ENCODE measurements around the gene LYVE1.
"Not testable (repeated sequence)": the region's sequence is repeated elsewhere in the genome, so short reads cannot be mapped to it uniquely, and the experiment has no call there.

LYVE1 gene

GRCh38 chr11:10568486-10568941 lies at the start of gene LYVE1:
Gene LYVE1, minus strand, starts transcription at chr11:10568665. Its CDS starts 133 bp downstream, at chr11:10568532.
- no peak for DNase-seq (ENCODE audit: low read depth)

DNA sequence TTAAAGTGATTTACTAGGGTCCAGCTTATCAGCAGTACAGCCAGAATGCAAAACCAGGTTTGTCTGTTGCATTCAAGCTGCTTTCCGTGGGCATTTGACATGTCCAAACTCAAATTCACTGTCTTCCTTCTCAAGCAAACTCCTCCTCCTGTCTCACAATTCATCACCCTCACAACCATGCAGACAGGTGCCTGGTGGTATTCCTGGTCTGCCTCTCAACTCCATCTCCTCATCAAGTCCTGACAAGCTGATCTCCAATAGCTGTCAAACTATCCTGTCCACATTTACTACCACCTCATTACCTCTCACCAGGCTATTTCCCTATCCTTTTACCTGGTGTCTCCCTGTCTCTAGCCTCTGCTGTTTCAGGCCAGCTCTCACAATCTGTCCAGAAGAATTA lies 49.1 kb upstream of the LYVE1 start:
- no peak for DNase-seq (ENCODE audit: low read depth)

- no peak for DNase-seq (ENCODE audit: low read depth)
Measured at GRCh38 chr11:10611979-10612862, 43.8 kb upstream of the LYVE1 start.

DNA sequence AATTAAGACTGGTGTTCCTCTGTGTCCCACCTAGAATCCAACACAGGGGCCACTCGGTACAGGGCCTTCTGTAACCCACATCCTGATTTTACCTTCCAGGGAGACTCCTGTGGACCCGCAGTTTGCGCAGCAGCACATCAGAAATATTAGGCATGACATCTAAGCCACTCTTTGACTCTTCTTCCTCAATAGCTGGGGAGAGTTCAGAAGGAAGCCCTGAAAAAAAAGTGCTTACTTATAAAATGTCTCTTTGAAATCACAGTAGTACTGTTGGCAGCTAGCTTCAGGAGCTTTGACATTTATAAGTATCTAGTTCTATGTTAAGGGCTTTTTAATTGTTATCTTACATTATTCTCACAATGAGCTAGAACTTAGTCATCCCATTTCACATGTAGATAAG lies 41.2 kb upstream of the LYVE1 start:
- no peak for DNase-seq (ENCODE audit: low read depth)

- DNase-seq (ENCODE audit: low read depth) = no peak
Measured at GRCh38 chr11:10608584-10608983, 40.1 kb upstream of the LYVE1 start.

GRCh38 chr11:10607462-10608132 lies 39.1 kb upstream of the LYVE1 start:
- DNase-seq (ENCODE audit: low read depth) = no peak

DNA sequence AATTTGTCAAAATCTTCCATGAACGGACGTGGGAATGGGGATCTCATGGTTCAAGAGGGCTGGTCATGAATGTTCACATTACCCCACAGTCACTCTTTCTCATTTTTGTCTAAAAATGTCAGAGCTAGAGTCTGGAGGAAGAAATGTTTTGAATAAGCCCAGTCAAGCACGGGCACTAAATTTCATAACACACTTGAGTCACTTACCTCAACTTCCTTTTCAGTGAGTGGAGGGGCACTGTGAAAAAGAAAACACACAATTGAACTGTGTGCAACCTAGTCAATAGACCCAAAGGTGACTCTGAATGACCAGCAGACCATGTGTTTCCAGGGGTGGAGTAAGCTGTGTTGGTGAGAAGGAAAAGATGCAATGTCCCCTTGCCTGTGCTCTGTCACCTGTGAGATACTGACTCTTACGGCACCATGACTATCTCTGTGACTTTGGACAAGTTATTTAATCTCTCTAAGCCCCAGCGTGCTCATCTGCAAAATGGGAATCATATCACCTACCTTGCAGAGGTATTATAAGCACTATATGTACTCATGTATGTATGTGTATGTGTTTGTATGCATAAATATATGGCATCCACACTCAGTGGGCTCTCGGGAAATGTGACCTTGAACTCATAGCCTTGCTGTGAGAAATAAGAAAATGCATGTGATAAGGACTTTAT lies 38.2 kb upstream of the LYVE1 start:
- DNase-seq (ENCODE audit: low read depth) = no peak

DNA sequence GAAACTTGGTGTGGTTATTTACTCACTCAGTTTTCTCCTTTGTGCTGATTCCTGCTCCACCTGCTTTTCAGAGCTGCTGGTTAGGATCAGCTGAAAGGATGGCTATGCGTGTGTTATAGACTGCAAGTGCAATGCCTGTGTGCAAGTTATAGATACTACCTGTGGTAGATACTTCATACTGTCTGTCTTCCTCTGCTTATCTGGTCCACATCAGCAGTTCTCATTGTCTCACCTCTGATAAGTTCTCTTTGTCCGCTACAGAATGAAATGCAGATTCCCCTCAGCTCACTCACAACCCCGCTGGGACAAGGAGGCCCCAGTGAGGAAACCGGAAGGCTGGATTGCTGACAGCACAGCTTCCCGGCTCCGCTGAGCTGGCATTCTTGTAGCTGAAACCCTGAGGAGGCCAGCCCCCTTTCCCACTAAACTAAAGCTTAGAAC lies 37.5 kb upstream of the LYVE1 start:
- DNase-seq (ENCODE audit: low read depth) = no peak

DNA sequence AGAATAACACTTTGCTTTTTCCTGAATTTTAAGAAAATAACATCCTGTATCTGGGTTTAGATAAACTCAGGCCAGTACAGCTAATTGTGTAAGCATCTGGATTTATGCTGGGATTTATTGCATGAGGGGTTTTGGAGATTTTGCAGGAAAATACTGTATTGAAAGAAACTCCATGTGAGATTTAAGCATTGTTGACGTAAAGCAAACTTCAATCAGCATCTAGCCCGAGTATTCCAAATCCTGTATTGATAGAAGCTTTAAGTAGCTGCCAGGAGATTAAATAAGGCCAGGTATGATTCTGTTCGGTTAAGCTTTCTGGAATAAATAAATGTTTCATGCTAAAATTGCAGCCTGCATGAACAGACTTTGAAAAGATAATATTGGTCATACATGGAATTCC lies 36.3 kb upstream of the LYVE1 start:
- DNase-seq (ENCODE audit: low read depth) = no peak

DNA sequence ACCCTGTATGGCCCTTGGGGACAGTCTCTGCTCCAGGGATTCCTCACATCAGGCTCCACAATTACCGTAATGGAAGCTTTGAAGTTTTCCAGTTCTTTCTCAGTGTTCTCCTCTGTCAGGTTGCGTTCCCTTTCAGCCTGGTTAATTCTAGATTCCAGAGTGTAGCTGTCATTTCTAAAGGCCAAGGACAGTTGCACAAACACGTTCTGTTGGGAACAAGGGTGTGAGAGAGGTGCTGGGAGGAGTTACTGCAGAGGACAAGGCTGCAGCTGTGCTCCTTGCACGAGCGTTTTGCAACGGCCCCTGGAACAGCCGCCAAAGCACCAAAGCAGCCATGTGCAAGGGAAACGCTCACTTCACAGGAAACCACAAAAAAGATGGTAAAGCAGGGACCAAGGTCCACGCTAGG lies 35.9 kb upstream of the LYVE1 start:
- DNase-seq (ENCODE audit: low read depth) = no peak

DNA sequence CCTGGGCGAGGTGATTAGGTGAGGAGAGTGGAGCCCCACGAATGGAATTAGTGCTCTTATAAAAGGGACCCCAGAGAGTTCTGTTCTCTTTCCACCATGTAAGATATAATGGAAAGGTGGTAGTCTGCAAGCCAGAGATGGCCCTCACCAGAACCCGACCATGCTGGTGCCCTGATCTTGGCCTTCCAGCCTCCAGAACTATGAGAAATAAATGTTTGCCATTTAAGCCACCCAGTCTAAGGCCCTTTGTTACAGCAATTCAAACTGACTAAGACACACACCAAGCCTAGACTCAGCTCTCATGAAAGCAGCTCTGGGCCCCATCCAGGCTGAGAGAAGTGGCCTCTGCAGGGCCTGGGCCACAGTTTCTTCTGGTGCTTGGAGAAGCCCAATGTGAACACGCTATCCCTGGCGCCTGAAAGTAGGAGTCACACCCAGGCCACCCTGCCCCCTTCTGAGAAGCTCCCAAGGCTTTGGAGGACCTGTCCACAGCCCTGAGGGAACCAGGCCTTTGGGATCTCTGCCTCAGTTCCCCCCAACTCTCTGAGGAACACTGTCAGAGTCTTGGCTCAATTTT lies 35.3 kb upstream of the LYVE1 start:
- DNase-seq (ENCODE audit: low read depth) = no peak

- DNase-seq (ENCODE audit: low read depth) = no peak
Measured at GRCh38 chr11:10602945-10603344, 34.5 kb upstream of the LYVE1 start.

- no peak for DNase-seq (ENCODE audit: low read depth)
Measured at GRCh38 chr11:10602366-10602765, 33.9 kb upstream of the LYVE1 start.

DNA sequence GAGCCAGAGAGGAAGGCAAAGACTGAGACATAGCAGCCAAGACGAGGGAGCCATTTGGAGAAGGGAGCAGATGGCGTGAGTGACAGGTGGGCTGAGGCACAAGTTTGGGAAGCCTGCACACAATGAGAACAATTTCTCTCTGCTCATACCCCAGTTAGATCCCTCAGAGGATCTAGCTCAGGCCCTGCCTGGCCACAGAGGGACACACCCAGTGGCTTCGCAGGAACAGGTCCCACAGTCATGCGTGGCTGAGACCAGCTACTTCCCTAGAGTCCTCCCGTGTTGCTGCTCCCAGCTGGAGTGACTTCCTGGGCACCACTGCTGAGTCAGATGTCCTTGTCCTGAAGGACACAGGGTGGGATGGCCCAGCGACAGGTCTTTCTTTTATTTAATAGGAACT lies 33.4 kb upstream of the LYVE1 start:
- no peak for DNase-seq (ENCODE audit: low read depth)

- no peak for DNase-seq (ENCODE audit: low read depth)
Measured at GRCh38 chr11:10600570-10601248, 32.2 kb upstream of the LYVE1 start.

DNA sequence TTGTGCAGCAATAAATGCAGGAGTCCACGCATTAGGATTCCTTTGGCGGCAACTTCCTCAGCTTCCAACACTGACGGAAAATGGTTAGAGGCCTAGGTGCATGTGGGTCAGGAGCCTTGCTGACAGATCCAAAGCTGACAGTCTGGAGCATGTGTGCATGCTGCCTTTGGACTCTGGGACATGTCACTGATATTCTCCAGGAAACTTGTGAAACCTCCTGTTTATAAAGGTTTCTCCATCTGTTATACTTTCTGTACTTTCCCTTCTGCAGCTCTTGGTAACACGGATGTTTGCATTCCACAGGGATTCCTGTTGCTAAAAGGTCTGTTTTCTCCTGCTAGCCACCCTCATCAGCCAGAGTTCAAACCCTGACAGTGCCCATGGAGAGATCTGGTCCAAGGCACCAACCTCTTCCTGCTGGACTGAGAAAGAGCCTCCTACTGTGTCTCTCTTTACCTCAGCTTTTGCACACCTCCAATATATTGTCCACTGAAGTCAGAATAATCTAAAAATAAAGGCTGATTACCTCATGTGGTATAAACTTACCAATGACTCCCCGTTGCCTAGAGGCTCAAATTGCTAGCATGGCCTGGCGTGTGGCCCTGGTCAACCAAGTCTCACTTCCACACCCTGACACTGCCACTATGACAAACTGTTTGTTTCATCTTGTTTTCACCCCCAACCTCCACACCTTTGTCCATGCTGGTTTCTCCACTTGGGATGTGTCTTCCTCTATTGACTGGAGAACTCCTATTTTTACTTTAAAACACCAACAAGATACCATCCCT lies 31.1 kb upstream of the LYVE1 start:
- no peak for DNase-seq (ENCODE audit: low read depth)

DNA sequence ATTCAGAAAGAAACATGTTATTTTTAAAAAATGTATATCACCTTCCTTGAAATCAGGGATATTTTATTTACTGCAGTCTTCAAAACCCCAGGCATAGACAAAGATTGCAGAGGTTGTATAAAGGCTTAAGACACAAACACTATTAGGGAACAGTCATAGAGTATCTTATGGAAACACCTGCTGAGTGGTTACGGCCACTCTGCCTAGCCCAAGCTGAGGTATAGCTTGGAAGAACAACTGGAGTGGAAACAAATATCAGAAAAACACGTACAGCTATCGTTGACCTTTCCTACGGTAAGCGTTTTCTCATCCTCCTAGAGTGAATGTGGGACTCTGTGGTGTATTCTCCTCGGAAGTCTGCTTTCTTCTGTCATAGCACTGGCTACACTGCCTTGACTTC lies 30.4 kb upstream of the LYVE1 start:
- DNase-seq (ENCODE audit: low read depth) = no peak

- no peak for DNase-seq (ENCODE audit: low read depth)
Measured at GRCh38 chr11:10597877-10598351, 29.4 kb upstream of the LYVE1 start.

DNA sequence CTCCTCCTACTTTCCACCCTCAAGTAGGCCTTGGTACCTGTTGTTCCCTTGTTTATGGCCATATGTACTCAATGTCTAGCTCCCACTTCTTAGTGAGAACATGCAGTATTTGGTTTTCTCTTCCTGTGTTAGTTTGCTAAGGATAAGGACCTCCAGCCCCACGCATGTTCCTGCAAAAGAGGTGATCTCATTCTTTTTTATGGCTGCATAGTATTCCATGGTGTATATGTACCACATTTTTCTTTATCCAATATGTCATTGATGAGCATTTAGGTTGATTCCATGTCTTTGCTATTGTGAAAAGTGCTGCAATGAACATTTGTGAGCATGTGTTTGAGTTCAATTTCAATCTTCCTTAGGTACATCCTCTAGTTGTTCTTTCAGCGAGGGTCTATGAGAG lies 27.4 kb upstream of the LYVE1 start:
- not testable (repeated sequence) for DNase-seq (ENCODE audit: low read depth)

GRCh38 chr11:10594407-10594806 lies 25.9 kb upstream of the LYVE1 start:
- DNase-seq (ENCODE audit: low read depth) = no peak

GRCh38 chr11:10592331-10592730 lies 23.9 kb upstream of the LYVE1 start:
- no peak for DNase-seq (ENCODE audit: low read depth)

All from stimulated activated CD8-positive, alpha-beta memory T cell treated with anti-CD3 and anti-CD28 coated beads, Interleukin-15, amount 100 ng/mL, for 1 hour (primary cell).